HG03565 (cell line): ENCODE results near the gene GRB10.

Source experiments
- ATAC-seq: cut with Tn5 transposase; IDR thresholded peaks from one replicate; pipeline ENCODE4 v1.9.1; 2021; ENCODE audit warnings: mild to moderate bottlenecking, moderate library complexity; ENCODE audit not compliant: unreplicated experiment

Gene GRB10

GRCh38 chr7:50641442-50642405 is 141.0 kb downstream of the GRB10 start:
- ATAC-seq: no peak

GRCh38 chr7:50640779-50641178 is 141.9 kb downstream of the GRB10 start:
- ATAC-seq: no peak

GRCh38 chr7:50640256-50640655 is 142.4 kb downstream of the GRB10 start:
- ATAC-seq: no peak

GRCh38 chr7:50637725-50638643 is 144.7 kb downstream of the GRB10 start:
- ATAC-seq: no peak

- no peak for ATAC-seq
Measured at GRCh38 chr7:50634378-50634777, 148.3 kb downstream of the GRB10 start.

- no peak for ATAC-seq
Measured at GRCh38 chr7:50633414-50633710, 149.3 kb downstream of the GRB10 start.

GRCh38 chr7:50632561-50633413 is 149.9 kb downstream of the GRB10 start:
- peak; percentile 85 for ATAC-seq

- no peak for ATAC-seq
Measured at GRCh38 chr7:50631639-50632038, 151.1 kb downstream of the GRB10 start.

- ATAC-seq: no peak
Measured at GRCh38 chr7:50631100-50631499, 151.6 kb downstream of the GRB10 start.

GRCh38 chr7:50629238-50629901 is 153.3 kb downstream of the GRB10 start:
- ATAC-seq: no peak

GRCh38 chr7:50628434-50629084 is 154.1 kb downstream of the GRB10 start:
- ATAC-seq: no peak

- no peak for ATAC-seq
Measured at GRCh38 chr7:50627824-50628361, 154.8 kb downstream of the GRB10 start.

GRCh38 chr7:50626286-50626685 is 156.4 kb downstream of the GRB10 start:
- no peak for ATAC-seq

GRCh38 chr7:50625360-50625759 is 157.3 kb downstream of the GRB10 start:
- no peak for ATAC-seq

- ATAC-seq: no peak
Measured at GRCh38 chr7:50622821-50623220, 159.9 kb downstream of the GRB10 start.

GRCh38 chr7:50621973-50622490 is 160.7 kb downstream of the GRB10 start:
- ATAC-seq: no peak

GRCh38 chr7:50621206-50621605 is 161.5 kb downstream of the GRB10 start:
- ATAC-seq: no peak

GRCh38 chr7:50620433-50620832 is 162.3 kb downstream of the GRB10 start:
- ATAC-seq: no peak

GRCh38 chr7:50619684-50620083 is 163.0 kb downstream of the GRB10 start:
- no peak for ATAC-seq
